D721Med (cell line): ENCODE results near the gene GPX3.

Experiments used
- DNase-seq: peaks from one replicate; pipeline ENCODE4 v3.0.0; 2011; ENCODE audit warnings: low spot score; ENCODE audit not compliant: insufficient read length
- FAIRE-seq: peaks from 2 replicates; lab custom pipeline; 2011; peaks lifted over from hg19 to GRCh38; lab: Jason Lieb, UNC
- CTCF ChIP-seq: IDR thresholded peaks from 2 replicates; pipeline ENCODE4 v1.5.1; 2012; ENCODE audit warnings: mild to moderate bottlenecking, control low read depth; ENCODE audit not compliant: insufficient read depth; ENCODE audit errors: missing control alignments

Gene GPX3

GRCh38 chr5:150993826-150994412 lies 26.5 kb upstream of the GPX3 start:
- FAIRE-seq (no peak), DNase-seq (no peak)
- TF ChIP-seq CTCF: no peak

- DNase-seq (no peak), FAIRE-seq (no peak)
- TF ChIP-seq CTCF: no peak
Measured at GRCh38 chr5:150999704-151000442, 20.5 kb upstream of the GPX3 start.

GRCh38 chr5:151001436-151001835 lies 19.0 kb upstream of the GPX3 start:
- TF ChIP-seq CTCF: no peak
- no peak for FAIRE-seq
- no peak for DNase-seq

- FAIRE-seq (no peak), DNase-seq (no peak)
- peak; percentile 83 for TF ChIP-seq CTCF
Measured at GRCh38 chr5:151002250-151002649, 18.1 kb upstream of the GPX3 start.

GRCh38 chr5:151002681-151003502 lies 17.5 kb upstream of the GPX3 start:
- FAIRE-seq (no peak), DNase-seq (no peak)
- TF ChIP-seq CTCF: no peak

- no peak for DNase-seq
- no peak for TF ChIP-seq CTCF
- no peak for FAIRE-seq
Measured at GRCh38 chr5:151003503-151003860, 16.9 kb upstream of the GPX3 start.

- FAIRE-seq (no peak), DNase-seq (no peak)
- no peak for TF ChIP-seq CTCF
Measured at GRCh38 chr5:151004499-151004898, 15.9 kb upstream of the GPX3 start.
